ENCODE data around the gene DCAF8.
"Not testable (repeated sequence)": the region's sequence is repeated elsewhere in the genome, so short reads cannot be mapped to it uniquely, and the experiment has no call there.

DCAF8 gene

DNA sequence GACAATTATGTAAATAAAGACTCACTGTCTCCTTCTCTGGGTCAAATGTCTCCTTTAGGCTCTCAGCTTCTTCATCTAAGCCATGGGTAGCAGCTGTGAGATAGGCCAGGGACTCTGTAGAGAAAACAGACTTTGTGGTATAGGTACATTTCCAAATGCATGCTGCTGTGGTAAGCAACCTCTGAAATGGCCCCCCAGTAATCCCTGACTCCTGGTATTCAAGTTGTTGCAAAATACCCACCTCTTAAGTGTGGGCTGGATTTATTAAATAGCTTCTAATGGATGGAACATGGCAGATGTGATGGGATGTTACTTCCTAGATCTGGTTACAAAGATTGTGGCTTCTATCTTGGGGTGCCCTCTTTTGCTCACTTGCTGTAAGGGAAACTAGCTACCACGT, 33.7 kb upstream of the DCAF8 start:
- DNase-seq (ENCODE audit: low read depth), result no peak
- no peak for TF ChIP-seq CTCF (IDR thresholded peaks at IDR 0.05; ENCODE audit: low read depth, low read length, missing control alignments)
- no peak overlapping the region for H3K4me3 ChIP-seq (ENCODE audit: low read depth, low read length)

- DNase-seq (ENCODE audit: low read depth), result no peak
- H3K4me3 ChIP-seq (ENCODE audit: low read depth, low read length), result no peak overlapping the region
- no peak for TF ChIP-seq CTCF (IDR thresholded peaks at IDR 0.05; ENCODE audit: low read depth, low read length, missing control alignments)
These were observed 30.9 kb upstream of the DCAF8 start for GRCh38 chr1:160293020-160293968.

GRCh38 chr1:160291248-160292220, 29.2 kb upstream of the DCAF8 start:
- H3K4me3 ChIP-seq (ENCODE audit: low read depth, low read length), result no peak overlapping the region
- DNase-seq (ENCODE audit: low read depth), result peak; percentile 44
- TF ChIP-seq CTCF (IDR thresholded peaks at IDR 0.05; ENCODE audit: low read depth, low read length, missing control alignments), result peak; percentile 82

DNA sequence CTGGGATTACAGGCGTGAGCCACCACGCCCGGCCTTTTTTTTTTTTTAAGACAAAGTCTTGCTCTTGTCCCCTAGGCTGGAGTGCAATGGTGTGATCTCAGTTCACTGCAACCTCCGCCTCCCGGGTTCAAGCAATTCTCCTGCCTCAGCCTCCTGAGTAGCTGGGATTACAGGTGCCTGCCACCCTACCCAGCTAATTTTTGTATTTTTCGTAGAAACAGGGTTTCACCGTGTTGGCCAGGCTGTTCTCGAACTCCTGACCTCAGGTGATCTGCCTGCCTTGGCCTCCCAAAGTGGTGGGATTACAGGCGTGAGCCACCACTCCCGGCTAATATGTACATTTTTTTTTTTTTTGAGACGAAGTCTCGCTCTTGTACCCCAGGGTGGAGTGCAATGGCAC, 25.4 kb upstream of the DCAF8 start:
- H3K4me3 ChIP-seq (ENCODE audit: low read depth, low read length); DNase-seq (ENCODE audit: low read depth): not testable (repeated sequence)

- DNase-seq (ENCODE audit: low read depth), result no peak
- no peak overlapping the region; the same call in 1 of the 2 replicates for H3K4me3 ChIP-seq (ENCODE audit: low read depth, low read length)
- no peak for TF ChIP-seq CTCF (IDR thresholded peaks at IDR 0.05; ENCODE audit: low read depth, low read length, missing control alignments)
These were observed 23.2 kb upstream of the DCAF8 start for GRCh38 chr1:160285506-160285905.

- peak; percentile 70 for DNase-seq (ENCODE audit: low read depth)
- H3K4me3 ChIP-seq (ENCODE audit: low read depth, low read length), result peak within 1 kb of the TSS; percentile 75
- TF ChIP-seq CTCF (IDR thresholded peaks at IDR 0.05; ENCODE audit: low read depth, low read length, missing control alignments), result no peak
These were observed 22.5 kb upstream of the DCAF8 start, which contains the start of gene PEX19 for GRCh38 chr1:160284782-160285344. PEX19 (minus strand) TSS chr1:160285133; CDS start chr1:160285124, 9 bp downstream.

Data from GM12864 (cell line).